K562 (cell line): Measurements from ENCODE around the gene TRAF3IP3. TPM values are rescaled to one million over a fixed set of nuclear protein-coding genes. Genes with fewer than 3 reads are reported as not detected.

ENCODE experiments used
- BCLAF1 ChIP-seq, 2 experiments: fragments of 450-650 bp in 1 of 2; IDR thresholded peaks; 2 replicates each; pipeline ENCODE4 v1.6.1; 2011 to 2017; ENCODE audit warnings: low read depth in 2 of 2, antibody characterized with exemption in 1 of 2, borderline replicate concordance in 1 of 2, low read length in 1 of 2, mild to moderate bottlenecking in 1 of 2, mixed read lengths in 1 of 2; ENCODE audit not compliant: control insufficient read depth in 1 of 2
- BRF1 ChIP-seq: IDR thresholded peaks from 3 replicates; pipeline ENCODE4 v1.6.1; 2011; ENCODE audit warnings: borderline replicate concordance, mild to moderate bottlenecking; ENCODE audit not compliant: insufficient read length; ENCODE audit errors: extremely low read depth
- CEBPB ChIP-seq: fragments of 450-650 bp; IDR thresholded peaks from 2 replicates; pipeline ENCODE4 v1.6.1; 2016; ENCODE audit warnings: missing genetic modification characterization, missing compliant biosample characterization
- CHCHD3 ChIP-seq: fragments of 250-450 bp; sonication (Bioruptor Pico); IDR thresholded peaks from 2 replicates; pipeline ENCODE4 v2.1.2; 2022; ENCODE audit warnings: mild to moderate bottlenecking
- ERF ChIP-seq: fragments of 450-650 bp; formaldehyde crosslinking; IDR thresholded peaks from 2 replicates; pipeline ENCODE4 v1.4.0; 2020; ENCODE audit warnings: mild to moderate bottlenecking, mixed read lengths
- GTF2E2 ChIP-seq: fragments of 200-800 bp; sonication (Bioruptor generic); IDR thresholded peaks from 2 replicates; pipeline ENCODE4 v1.6.1; 2016; ENCODE audit warnings: missing genetic modification characterization, missing compliant biosample characterization
- HIVEP1 ChIP-seq: fragments of 250-450 bp; sonication (Bioruptor Pico); IDR thresholded peaks from 2 replicates; pipeline ENCODE4 v1.4.0; 2020; ENCODE audit warnings: mild to moderate bottlenecking
- NRF1 ChIP-seq, 2 experiments: fragments of 450-650 bp; IDR thresholded peaks in 1 of 2; conservative IDR thresholded peaks in 1 of 2; 2 replicates each; pipeline ENCODE4 v1.6.1; 2014; ENCODE audit warnings: mild to moderate bottlenecking in 2 of 2
- OTX1 ChIP-seq: fragments of 450-650 bp; formaldehyde crosslinking; IDR thresholded peaks from 2 replicates; pipeline ENCODE4 v1.4.0; 2022; ENCODE audit warnings: mild to moderate bottlenecking
- PREB ChIP-seq: sonication (generic); formaldehyde crosslinking; IDR thresholded peaks from 2 replicates; pipeline ENCODE4 v1.8.1; 2023; ENCODE audit warnings: mild to moderate bottlenecking, missing genetic modification reagents
- RBM17 ChIP-seq: fragments of 200-400 bp; formaldehyde crosslinking; IDR thresholded peaks from 2 replicates; pipeline ENCODE4 v1.6.1; 2017; ENCODE audit warnings: low read depth, mild to moderate bottlenecking, low read length, borderline replicate concordance
- SMAD2 ChIP-seq: fragments of 150-350 bp; IDR thresholded peaks from 2 replicates; pipeline ENCODE4 v1.6.1; 2014; ENCODE audit warnings: low read depth, mild to moderate bottlenecking, low read length
- TEAD1 ChIP-seq, 2 experiments: fragments of 450-650 bp in 1 of 2; sonication (generic) in 1 of 2; formaldehyde crosslinking; IDR thresholded peaks; 2 replicates each; pipeline versions ENCODE4 v1.4.0 to v1.8.0; 2020 to 2022; ENCODE audit warnings: mild to moderate bottlenecking in 2 of 2, missing genetic modification reagents in 1 of 2
- ZBTB11 ChIP-seq, 3 experiments: fragments of 200-800 bp in 1 of 3; fragments of 250-450 bp in 1 of 3; fragments of 450-650 bp in 1 of 3; sonication (Bioruptor Pico) in 1 of 3; sonication (Bioruptor generic) in 1 of 3; formaldehyde crosslinking in 1 of 3; IDR thresholded peaks; 2 replicates each; pipeline versions ENCODE4 v1.6.1 to v1.8.0; 2016 to 2022; ENCODE audit warnings: mild to moderate bottlenecking in 2 of 3, missing genetic modification characterization in 2 of 3, missing compliant biosample characterization in 1 of 3, moderate library complexity in 1 of 3
- ZBTB49 ChIP-seq: sonication (generic); formaldehyde crosslinking; IDR thresholded peaks from 2 replicates; pipeline ENCODE4 v1.8.0; 2022; ENCODE audit warnings: missing genetic modification reagents, mild to moderate bottlenecking, borderline replicate concordance
- ZNF217 ChIP-seq: sonication (generic); formaldehyde crosslinking; IDR thresholded peaks from 2 replicates; pipeline ENCODE4 v1.8.0; 2022; ENCODE audit warnings: mild to moderate bottlenecking, missing genetic modification reagents
- ZNF586 ChIP-seq: fragments of 450-650 bp; formaldehyde crosslinking; conservative IDR thresholded peaks from 2 replicates; pipeline ENCODE4 v1.4.0; 2020; ENCODE audit warnings: mild to moderate bottlenecking, moderate library complexity
- ZNF668 ChIP-seq: fragments of 250-450 bp; sonication (Bioruptor Pico); IDR thresholded peaks from 2 replicates; pipeline ENCODE4 v1.8.0; 2022; ENCODE audit warnings: mild to moderate bottlenecking, inconsistent platforms
- polyA plus RNA-seq, 8 experiments: library from polyadenylated mRNA; depleted of rRNA in 4 of 8; stranded (reverse) in 5 of 8; unstranded in 3 of 8; fragments of >200 nt; fragmentation: Nextera tagmentation in 2 of 8; fragmentation: Illumina TruSeq in 1 of 8; extraction: Ambion mirVana in 2 of 8; extraction: Trizol in 1 of 8; gene quantifications; 2 replicates each; pipeline versions ENCODE4 v1.2.1 to v1.2.3, GENCODE V29; 2011 to 2014; ENCODE audit warnings: inconsistent platforms in 1 of 8, missing spikeins in 1 of 8
- total RNA-seq, 7 experiments: library from RNA; depleted of rRNA in 6 of 7; stranded (reverse); fragments of >200 nt in 6 of 7; fragmentation: Illumina TruSeq in 2 of 7; extraction: Trizol in 2 of 7; gene quantifications; 2 replicates each; pipeline versions ENCODE4 v1.2.1 to v1.2.3, GENCODE V29; 2011 to 2021; ENCODE audit warnings: low replicate concordance in 1 of 7

Gene TRAF3IP3
- total and polyA plus RNA-seq, 9 of the 15 experiments (the other 6 are each of a cell fraction or from before 2014, with no cell fraction given): 0.06 to 1.1 (median 0.31) TPM

- TF ChIP-seq ZNF217 (CRISPR knock-in tag): no peak
- 0 out of 2 replicates have a peak, but pooled peaks have one; percentile 28 for TF ChIP-seq OTX1 (CRISPR knock-in tag)
- TF ChIP-seq ZNF586: no peak
- no peak for TF ChIP-seq PREB (CRISPR knock-in tag)
- peak in 1 of 2 experiments; percentile 70; a peak in 1 of 4 replicates for TF ChIP-seq TEAD1 (CRISPR knock-in tag; IDR thresholded peaks at IDR 0.05)
- no peak for TF ChIP-seq ZBTB11 (CRISPR knock-in tag; IDR thresholded peaks at IDR 0.05)
- no peak for TF ChIP-seq SMAD2
- no peak for TF ChIP-seq ERF (CRISPR knock-in tag)
- no peak for TF ChIP-seq ZNF668 (CRISPR knock-in tag)
- TF ChIP-seq CHCHD3: no peak
- TF ChIP-seq RBM17: no peak
- no peak for TF ChIP-seq NRF1 (conservative IDR thresholded peaks at IDR 0.05 in 1 of 2, IDR thresholded peaks at IDR 0.05 in 1 of 2)
- no peak for TF ChIP-seq HIVEP1 (CRISPR knock-in tag)
- no peak for TF ChIP-seq GTF2E2 (tag)
- no peak for TF ChIP-seq ZBTB49 (CRISPR knock-in tag)
- no peak for TF ChIP-seq BRF1
- TF ChIP-seq BCLAF1 (IDR thresholded peaks at IDR 0.05; ENCODE audit: borderline replicate concordance in 1 of 2, control insufficient read depth in 1 of 2, low read depth in 2 of 2, low read length in 1 of 2): no peak
- TF ChIP-seq CEBPB (tag): peak; percentile 36; the same call in 1 of the 2 replicates
These were observed 52.3 kb downstream of the TRAF3IP3 start (continued) for GRCh38 chr1:209808059-209808581.
